Adrenal gland (tissue), 12 donors: ENCODE data around the gene CAPN13. TPM values are rescaled to one million over a fixed set of nuclear protein-coding genes. Genes with fewer than 3 reads are reported as not detected.

Experiments
- DNase-seq, 7 donors: peaks; one replicate each; pipeline ENCODE4 v3.0.0-alpha.2; 2019 to 2020
- H3K27ac ChIP-seq, 5 donors: fragments of 200-600 bp; sonication (generic) in 4 of 5; 1 replicate in 3 of 5; 2 replicates in 2 of 5; pipeline versions ENCODE4 v1.5.1 to v1.8.0; 2016 to 2020; ENCODE audit warnings: mild to moderate bottlenecking in 1 of 5
- H3K27me3 ChIP-seq: fragments of 200-600 bp; 2 replicates; pipeline ENCODE4 v1.8.0; 2021
- H3K36me3 ChIP-seq, 2 donors: fragments of 200-600 bp; replicated peaks in 1 of 2; 1 replicate in 1 of 2; 2 replicates in 1 of 2; pipeline versions ENCODE4 v1.5.1 to v1.8.0; 2018 to 2022
- H3K4me1 ChIP-seq, 2 donors: fragments of 200-600 bp; replicated peaks in 1 of 2; 1 replicate in 1 of 2; 2 replicates in 1 of 2; pipeline versions ENCODE4 v1.5.1 to v1.8.0; 2018 to 2021
- H3K4me3 ChIP-seq, 4 donors: fragments of 200-600 bp; sonication (generic) in 3 of 4; one replicate each; pipeline ENCODE4 v1.5.1; 2016 to 2018
- H3K9me3 ChIP-seq, 3 donors: fragments of 200-600 bp; sonication (generic) in 1 of 3; replicated peaks in 1 of 3; 1 replicate in 2 of 3; 2 replicates in 1 of 3; pipeline versions ENCODE4 v1.5.1 to v1.8.0; 2016 to 2021
- CTCF ChIP-seq, 6 experiments: fragments of 450-650 bp in 4 of 6; fragments of 200-600 bp in 2 of 6; sonication (generic) in 1 of 6; IDR thresholded peaks; 1 replicate in 5 of 6; 2 replicates in 1 of 6; pipeline versions ENCODE4 v1.5.1 to v1.8.0; 2016 to 2021; ENCODE audit warnings: antibody characterized with exemption in 6 of 6, mild to moderate bottlenecking in 2 of 6, moderate library complexity in 1 of 6
- POLR2A ChIP-seq, 2 donors: fragments of 450-650 bp; IDR thresholded peaks; one replicate each; pipeline ENCODE4 v1.6.1; 2017; ENCODE audit warnings: antibody characterized with exemption in 2 of 2, mild to moderate bottlenecking in 2 of 2, moderate library complexity in 1 of 2
- WGBS, 4 donors: extraction: QIAGEN DNeasy Blood & Tissue Kit in 2 of 4; methylation state at CpG; one replicate each; pipeline versions ENCODE4 v1.1.5 to v1.1.7; 2013 to 2017; 5-methylcytosine and 5-hydroxymethylcytosine counted together
- intact Hi-C, 2 donors: fragments of 100-400 bp; cut with DNase I; formaldehyde crosslinking; loops; one replicate each; pipeline versions ENCODE4 v1.14.1 to v1.15.0; 2022 to 2023
- polyA plus RNA-seq, 3 donors: library from polyadenylated mRNA; stranded (reverse); fragments of 200-250 nt in 2 of 3; fragments of 350-450 nt in 1 of 3; fragmentation: Illumina TruSeq in 1 of 3; extraction: RNeasy Lipid Tissue Mini Kit (QIAGEN cat#74804) in 1 of 3; gene quantifications; one replicate each; pipeline ENCODE4 v1.2.3, GENCODE V29; 2013 to 2014
- total RNA-seq, 9 donors: library from RNA; depleted of rRNA in 4 of 9; stranded (reverse); fragments of >200 nt in 4 of 9; fragments of 120-200 nt in 1 of 9; fragmentation: NEBNext Ultra II Directional in 1 of 9; extraction: Animal tissue kit (Norgen Biotek cat#: 25700) in 1 of 9; gene quantifications; one replicate each; pipeline versions ENCODE4 v1.1.0 to v1.2.4, GENCODE V29; 2013 to 2023
- donor health status: healthy with polysubstance abuse.
- donor health status: Bipolar disorder and iron deficiency.
- donor health status: DM: yes; HTN: yes; CAD: no.
- donor health status: DM: no; HTN: no; CAD: no.
- donor health status: DM: no; HTN: no; CAD: no.
- donor health status: DM: yes; HTN: yes; CAD: no.

Gene CAPN13
- total and polyA plus RNA-seq, 12 donors = 0.10 to 0.37 (median 0.23) TPM; not detected in 8

DNA sequence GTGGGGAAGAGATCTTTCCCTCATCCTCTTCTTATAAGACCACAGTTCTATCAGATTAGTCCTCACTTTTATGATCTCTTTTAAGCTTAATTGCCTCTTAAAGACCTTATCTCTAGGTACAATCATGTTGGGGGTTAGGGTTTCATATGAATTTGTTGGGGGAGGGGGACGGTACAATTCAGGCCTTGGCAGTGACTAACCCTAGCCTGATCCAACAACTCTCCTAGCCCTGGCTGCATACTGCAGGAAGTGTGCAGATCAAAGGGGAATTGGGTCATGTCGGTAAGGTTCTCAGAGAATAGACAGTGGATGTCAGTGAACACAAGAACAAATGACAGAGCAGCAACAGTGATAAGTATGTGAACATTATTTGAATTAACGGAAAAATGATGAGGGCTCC, 16.4 kb downstream of the CAPN13 start:
- no peaks in the 10 kb centered on the region for H3K9me3 ChIP-seq
- TF ChIP-seq POLR2A (IDR thresholded peaks at IDR 0.05) (no peak), CTCF (IDR thresholded peaks at IDR 0.05) (no peak)
- WGBS, 4 donors = 58 to 62% (median 62%) methylated on average over 3 of the region's 3 CpGs
- no peak overlapping the region for H3K4me3 ChIP-seq
- intact Hi-C loops = no loop called here
- H3K36me3 ChIP-seq = no peaks in the 10 kb centered on the region
- no peaks in the 10 kb centered on the region for H3K4me1 ChIP-seq
- H3K27me3 ChIP-seq = no peaks in the 10 kb centered on the region
- no peak overlapping the region for H3K27ac ChIP-seq
- no peak for DNase-seq

DNA sequence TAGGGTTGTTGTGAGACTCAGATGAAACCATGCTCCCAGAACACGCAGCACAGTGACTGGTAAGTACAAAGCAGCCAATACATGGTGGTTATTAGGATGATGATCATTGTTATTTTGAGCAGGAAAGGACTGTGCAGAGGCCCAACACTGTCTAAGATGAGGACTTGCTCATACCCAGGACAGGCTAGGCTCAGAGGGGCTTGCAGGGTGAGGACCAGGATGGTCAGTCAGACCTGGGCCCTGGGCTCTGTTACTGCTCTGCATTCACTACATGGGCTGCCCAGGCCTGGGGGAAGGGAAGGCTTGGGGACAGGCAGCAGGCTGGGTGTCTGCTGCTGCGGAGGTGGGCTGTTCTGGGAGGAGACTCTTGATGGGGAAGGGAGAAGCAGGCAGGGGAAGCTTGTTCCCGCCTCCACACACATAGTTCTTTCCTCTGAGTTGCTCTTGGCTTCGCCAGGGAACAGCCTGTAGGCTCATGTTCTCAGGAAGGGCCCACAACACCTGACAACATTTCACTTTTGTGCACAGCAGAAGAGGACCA, 17.5 kb downstream of the CAPN13 start:
- Histone ChIP-seq H3K27me3 (no peaks in the 10 kb centered on the region), H3K27ac (no peak overlapping the region), H3K9me3 (no peaks in the 10 kb centered on the region), H3K36me3 (no peaks in the 10 kb centered on the region), H3K4me3 (no peak overlapping the region), H3K4me1 (no peaks in the 10 kb centered on the region)
- DNase-seq = no peak
- WGBS, 4 donors = 72 to 81% (median 79%) methylated on average over 3 to 4 of the region's 4 CpGs
- TF ChIP-seq POLR2A (IDR thresholded peaks at IDR 0.05) = no peak
- no peak for TF ChIP-seq CTCF (IDR thresholded peaks at IDR 0.05)
- intact Hi-C loops = no loop called here

GRCh38 chr2:30786923-30787685, 20.1 kb downstream of the CAPN13 start:
- no peak for TF ChIP-seq POLR2A (IDR thresholded peaks at IDR 0.05)
- TF ChIP-seq CTCF (IDR thresholded peaks at IDR 0.05) = no peak
- Histone ChIP-seq H3K27ac (no peak overlapping the region), H3K9me3 (no peaks in the 10 kb centered on the region), H3K27me3 (no peaks in the 10 kb centered on the region), H3K4me1 (no peaks in the 10 kb centered on the region), H3K4me3 (no peak overlapping the region), H3K36me3 (no peaks in the 10 kb centered on the region)
- intact Hi-C loops = no loop called here
- WGBS, 4 donors = 69 to 79% (median 76%) methylated on average over 10 to 12 of the region's 12 CpGs
- DNase-seq = peak in 1 of 7 donors; percentile 7

- WGBS, 4 donors = 62 to 87% (median 77%) methylated on average over 3 of the region's 3 CpGs
- H3K27me3 ChIP-seq = no peaks in the 10 kb centered on the region
- no peak overlapping the region for H3K4me3 ChIP-seq
- no peak overlapping the region for H3K27ac ChIP-seq
- peak in 1 of 7 donors; percentile 2 for DNase-seq
- intact Hi-C loops = no loop called here
- TF ChIP-seq POLR2A (IDR thresholded peaks at IDR 0.05) (no peak), CTCF (IDR thresholded peaks at IDR 0.05) (no peak)
- H3K9me3 ChIP-seq = no peaks in the 10 kb centered on the region
- H3K36me3 ChIP-seq = no peaks in the 10 kb centered on the region
- no peaks in the 10 kb centered on the region for H3K4me1 ChIP-seq
Observed at GRCh38 chr2:30784682-30785081, 22.6 kb downstream of the CAPN13 start.
